Spleen (tissue), 11 donors: ENCODE measurements around the gene MBTPS1. TPM values are rescaled to one million over a fixed set of nuclear protein-coding genes. Genes with fewer than 3 reads are reported as not detected.

ENCODE experiments used
- DNase-seq: peaks from one replicate; pipeline ENCODE4 v3.0.0-alpha.2; 2020
- H3K27ac ChIP-seq, 8 donors: fragments of 200-600 bp; sonication (generic) in 7 of 8; 1 replicate in 4 of 8; 2 replicates in 4 of 8; pipeline versions ENCODE4 v1.5.0 to v1.8.0; 2016 to 2021; ENCODE audit warnings: inconsistent platforms in 4 of 8, mild to moderate bottlenecking in 4 of 8, moderate library complexity in 1 of 8
- H3K27me3 ChIP-seq, 7 donors: fragments of 200-600 bp; sonication (generic) in 6 of 7; replicated peaks in 1 of 7; 1 replicate in 4 of 7; 2 replicates in 3 of 7; pipeline versions ENCODE4 v1.5.0 to v1.8.0; 2016 to 2021; ENCODE audit warnings: inconsistent platforms in 3 of 7, mild to moderate bottlenecking in 1 of 7
- H3K36me3 ChIP-seq, 6 donors: fragments of 200-600 bp; sonication (generic) in 5 of 6; 1 replicate in 4 of 6; 2 replicates in 2 of 6; pipeline versions ENCODE4 v1.5.0 to v1.8.0; 2016 to 2021; ENCODE audit warnings: inconsistent platforms in 2 of 6
- H3K4me1 ChIP-seq, 6 donors: fragments of 200-600 bp; sonication (generic) in 5 of 6; 1 replicate in 3 of 6; 2 replicates in 3 of 6; pipeline versions ENCODE4 v1.5.0 to v1.8.0; 2016 to 2021; ENCODE audit warnings: inconsistent platforms in 3 of 6
- H3K4me3 ChIP-seq, 8 donors: fragments of 200-600 bp; sonication (generic) in 7 of 8; 1 replicate in 4 of 8; 2 replicates in 4 of 8; pipeline versions ENCODE4 v1.5.0 to v1.8.0; 2016 to 2021; ENCODE audit warnings: inconsistent platforms in 4 of 8, mild to moderate bottlenecking in 4 of 8, moderate library complexity in 2 of 8
- H3K9me3 ChIP-seq, 8 donors: fragments of 200-600 bp; sonication (generic) in 7 of 8; 1 replicate in 4 of 8; 2 replicates in 4 of 8; pipeline versions ENCODE4 v1.5.0 to v1.8.0; 2016 to 2021; ENCODE audit warnings: inconsistent platforms in 4 of 8
- POLR2A ChIP-seq, 3 donors: fragments of 450-650 bp; IDR thresholded peaks; one replicate each; pipeline ENCODE4 v1.5.1; 2017; ENCODE audit warnings: antibody characterized with exemption in 3 of 3, mild to moderate bottlenecking in 1 of 3
- POLR2AphosphoS5 ChIP-seq, 3 donors: sonication (generic); formaldehyde crosslinking; IDR thresholded peaks; one replicate each; pipeline ENCODE4 v1.5.1; 2017; ENCODE audit warnings: antibody characterized with exemption in 3 of 3
- WGBS, 5 donors: extraction: QIAGEN DNeasy Blood & Tissue Kit in 3 of 5; methylation state at CpG; one replicate each; pipeline versions ENCODE4 v1.1.5 to v1.1.7; 2013 to 2018; 5-methylcytosine and 5-hydroxymethylcytosine counted together
- intact Hi-C: fragments of 100-400 bp; cut with DNase I; formaldehyde crosslinking; loops from one replicate; pipeline ENCODE4 v1.15.0; 2023; ENCODE audit warnings: low total_unique reads
- polyA plus RNA-seq, 3 donors: library from polyadenylated mRNA; stranded (reverse); fragments of 200-250 nt; gene quantifications; one replicate each; pipeline ENCODE4 v1.2.1, GENCODE V29; 2013
- total RNA-seq, 7 donors: library from RNA; depleted of rRNA in 3 of 7; stranded (reverse); fragments of >200 nt in 3 of 7; fragmentation: NEBNext Ultra II Directional in 4 of 7; extraction: Animal tissue kit (Norgen Biotek cat#: 25700) in 4 of 7; gene quantifications; one replicate each; pipeline versions ENCODE4 v1.1.0 to v1.2.1, GENCODE V29; 2016 to 2021
- TF ChIP-seq, protein P1 (sequence below), 11 experiments: fragments of 200-600 bp in 7 of 11; fragments of 450-650 bp in 4 of 11; sonication (generic) in 4 of 11; IDR thresholded peaks in 8 of 11; conservative IDR thresholded peaks in 3 of 11; 1 replicate in 7 of 11; 2 replicates in 4 of 11; pipeline versions ENCODE4 v1.4.0 to v1.8.0; 2016 to 2021; ENCODE audit warnings: antibody characterized with exemption in 11 of 11, inconsistent platforms in 4 of 11, mild to moderate bottlenecking in 1 of 11
- donor health status: healthy with polysubstance abuse.
- donor health status: DM: no; HTN: no; CAD: no; lungs with moderate emphysema.
- donor health status: DM: no; HTN: no; CAD: no.
- donor health status: Bipolar disorder and iron deficiency.
- donor health status: healthy.
- donor health status: DM: no; HTN: no; CAD: no.
- donor health status: DM: yes; HTN: yes; CAD: no.

The MBTPS1 gene
- total and polyA plus RNA-seq, 10 donors: 34.5 to 121 (median 91.1) TPM

- WGBS, 5 donors: 79 to 91% (median 87%) methylated on average over 7 to 13 of the region's 13 CpGs
- Histone ChIP-seq H3K4me3 (no peak overlapping the region), H3K4me1 (no peaks in the 10 kb centered on the region), H3K27ac (no peak overlapping the region), H3K9me3 (no peaks in the 10 kb centered on the region), H3K36me3 (peaks cover 2 to 100% (median 85%) of the 10 kb centered on the region in 6 donors), H3K27me3 (no peaks in the 10 kb centered on the region)
- intact Hi-C loops: no loop called here
- DNase-seq: peak; percentile 54
- no peak for TF ChIP-seq POLR2A (IDR thresholded peaks at IDR 0.05)
- TF ChIP-seq, protein P1, sequence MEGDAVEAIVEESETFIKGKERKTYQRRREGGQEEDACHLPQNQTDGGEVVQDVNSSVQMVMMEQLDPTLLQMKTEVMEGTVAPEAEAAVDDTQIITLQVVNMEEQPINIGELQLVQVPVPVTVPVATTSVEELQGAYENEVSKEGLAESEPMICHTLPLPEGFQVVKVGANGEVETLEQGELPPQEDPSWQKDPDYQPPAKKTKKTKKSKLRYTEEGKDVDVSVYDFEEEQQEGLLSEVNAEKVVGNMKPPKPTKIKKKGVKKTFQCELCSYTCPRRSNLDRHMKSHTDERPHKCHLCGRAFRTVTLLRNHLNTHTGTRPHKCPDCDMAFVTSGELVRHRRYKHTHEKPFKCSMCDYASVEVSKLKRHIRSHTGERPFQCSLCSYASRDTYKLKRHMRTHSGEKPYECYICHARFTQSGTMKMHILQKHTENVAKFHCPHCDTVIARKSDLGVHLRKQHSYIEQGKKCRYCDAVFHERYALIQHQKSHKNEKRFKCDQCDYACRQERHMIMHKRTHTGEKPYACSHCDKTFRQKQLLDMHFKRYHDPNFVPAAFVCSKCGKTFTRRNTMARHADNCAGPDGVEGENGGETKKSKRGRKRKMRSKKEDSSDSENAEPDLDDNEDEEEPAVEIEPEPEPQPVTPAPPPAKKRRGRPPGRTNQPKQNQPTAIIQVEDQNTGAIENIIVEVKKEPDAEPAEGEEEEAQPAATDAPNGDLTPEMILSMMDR (IDR thresholded peaks at IDR 0.05 in 8 of 11, conservative IDR thresholded peaks at IDR 0.05 in 3 of 11): no peak
- no peak for TF ChIP-seq POLR2AphosphoS5 (IDR thresholded peaks at IDR 0.05)
Observed at GRCh38 chr16:84054916-84055315, 61.8 kb downstream of the MBTPS1 start.

DNA sequence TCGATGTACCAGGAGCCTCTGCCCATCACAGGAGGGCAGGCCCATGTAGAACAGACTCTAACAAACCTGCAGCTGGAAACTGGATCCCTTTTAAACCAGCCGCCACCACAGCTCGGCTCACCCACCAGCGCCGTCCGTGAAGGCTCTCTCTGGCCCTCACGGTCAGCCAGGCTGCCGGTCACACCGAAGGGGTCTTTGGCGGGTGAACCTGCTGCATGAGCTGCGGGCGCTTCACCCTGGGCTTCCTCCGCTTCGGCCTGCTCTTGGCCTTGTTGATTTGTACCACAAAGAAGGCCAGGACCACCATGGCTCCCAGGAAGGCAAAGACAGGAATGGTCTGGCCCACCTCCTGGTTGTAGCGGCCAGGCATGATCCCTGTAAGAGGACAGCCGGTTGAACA lies 62.5 kb downstream of the MBTPS1 start:
- intact Hi-C loops: no loop called here
- WGBS, 5 donors: 89 to 98% (median 96%) methylated on average over 9 to 16 of the region's 16 CpGs
- no peaks in the 10 kb centered on the region for H3K27me3 ChIP-seq
- H3K27ac ChIP-seq: no peak overlapping the region
- peak; percentile 56 for DNase-seq
- H3K36me3 ChIP-seq: peaks cover 2 to 100% (median 85%) of the 10 kb centered on the region in 6 donors
- no peak overlapping the region for H3K4me3 ChIP-seq
- no peaks in the 10 kb centered on the region for H3K4me1 ChIP-seq
- peak in 1 of 3 donors; percentile 53 for TF ChIP-seq POLR2AphosphoS5 (IDR thresholded peaks at IDR 0.05)
- TF ChIP-seq POLR2A (IDR thresholded peaks at IDR 0.05): no peak
- TF ChIP-seq, protein P1 (IDR thresholded peaks at IDR 0.05 in 8 of 11, conservative IDR thresholded peaks at IDR 0.05 in 3 of 11): no peak
- no peaks in the 10 kb centered on the region for H3K9me3 ChIP-seq

- TF ChIP-seq POLR2A (IDR thresholded peaks at IDR 0.05) (no peak), POLR2AphosphoS5 (IDR thresholded peaks at IDR 0.05) (no peak)
- TF ChIP-seq, protein P1 (IDR thresholded peaks at IDR 0.05 in 8 of 11, conservative IDR thresholded peaks at IDR 0.05 in 3 of 11): no peak
- intact Hi-C loops: no loop called here
- Histone ChIP-seq H3K4me3 (no peak overlapping the region), H3K9me3 (no peaks in the 10 kb centered on the region), H3K4me1 (no peaks in the 10 kb centered on the region), H3K27ac (no peak overlapping the region), H3K36me3 (peaks cover 2 to 100% (median 81%) of the 10 kb centered on the region in 6 donors), H3K27me3 (no peaks in the 10 kb centered on the region)
- DNase-seq: peak; percentile 51
- 93 to 97% (median 94%) methylated on average over 13 of the region's 13 CpGs for WGBS, 5 donors
Observed at GRCh38 chr16:84053237-84053636, 63.5 kb downstream of the MBTPS1 start.

GRCh38 chr16:84052071-84052622 lies 64.6 kb downstream of the MBTPS1 start:
- no peak overlapping the region for H3K27ac ChIP-seq
- no peaks in the 10 kb centered on the region for H3K9me3 ChIP-seq
- TF ChIP-seq POLR2AphosphoS5 (IDR thresholded peaks at IDR 0.05): no peak
- no peak for TF ChIP-seq POLR2A (IDR thresholded peaks at IDR 0.05)
- TF ChIP-seq, protein P1 (IDR thresholded peaks at IDR 0.05 in 8 of 11, conservative IDR thresholded peaks at IDR 0.05 in 3 of 11): no peak
- no peaks in the 10 kb centered on the region for H3K27me3 ChIP-seq
- H3K36me3 ChIP-seq: peaks cover 0 to 100% (median 71%) of the 10 kb centered on the region in 6 donors
- intact Hi-C loops: no loop called here
- H3K4me1 ChIP-seq: no peaks in the 10 kb centered on the region
- 92 to 95% (median 93%) methylated on average over 20 to 27 of the region's 27 CpGs for WGBS, 5 donors
- DNase-seq: peak; percentile 69
- H3K4me3 ChIP-seq: no peak overlapping the region
